Subcutaneous adipose tissue (tissue), 4 donors: Measurements from ENCODE around the gene ARID5B. TPM values are rescaled to one million over a fixed set of nuclear protein-coding genes. Genes with fewer than 3 reads are reported as not detected.

Source experiments
- total RNA-seq, 4 donors: library from RNA; depleted of rRNA; stranded (reverse); fragments of >200 nt; gene quantifications; one replicate each; pipeline ENCODE4 v1.1.0, GENCODE V29; 2016
- TF ChIP-seq, protein P1 (sequence below): fragments of 450-650 bp; IDR thresholded peaks from one replicate; pipeline ENCODE4 v1.5.1; 2016; ENCODE audit warnings: low read depth, mild to moderate bottlenecking, control low read depth, antibody characterized with exemption, moderate library complexity

The ARID5B gene
- total RNA-seq, 4 donors from 2014 or later: 61.4 to 193 (median 86.2) TPM

GRCh38 chr10:61964059-61964709, 62.7 kb downstream of the ARID5B start:
- TF ChIP-seq, protein P1, sequence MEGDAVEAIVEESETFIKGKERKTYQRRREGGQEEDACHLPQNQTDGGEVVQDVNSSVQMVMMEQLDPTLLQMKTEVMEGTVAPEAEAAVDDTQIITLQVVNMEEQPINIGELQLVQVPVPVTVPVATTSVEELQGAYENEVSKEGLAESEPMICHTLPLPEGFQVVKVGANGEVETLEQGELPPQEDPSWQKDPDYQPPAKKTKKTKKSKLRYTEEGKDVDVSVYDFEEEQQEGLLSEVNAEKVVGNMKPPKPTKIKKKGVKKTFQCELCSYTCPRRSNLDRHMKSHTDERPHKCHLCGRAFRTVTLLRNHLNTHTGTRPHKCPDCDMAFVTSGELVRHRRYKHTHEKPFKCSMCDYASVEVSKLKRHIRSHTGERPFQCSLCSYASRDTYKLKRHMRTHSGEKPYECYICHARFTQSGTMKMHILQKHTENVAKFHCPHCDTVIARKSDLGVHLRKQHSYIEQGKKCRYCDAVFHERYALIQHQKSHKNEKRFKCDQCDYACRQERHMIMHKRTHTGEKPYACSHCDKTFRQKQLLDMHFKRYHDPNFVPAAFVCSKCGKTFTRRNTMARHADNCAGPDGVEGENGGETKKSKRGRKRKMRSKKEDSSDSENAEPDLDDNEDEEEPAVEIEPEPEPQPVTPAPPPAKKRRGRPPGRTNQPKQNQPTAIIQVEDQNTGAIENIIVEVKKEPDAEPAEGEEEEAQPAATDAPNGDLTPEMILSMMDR: no peak

- TF ChIP-seq, protein P1: no peak
Observed at GRCh38 chr10:61964949-61965702, 63.6 kb downstream of the ARID5B start.

GRCh38 chr10:61965703-61966395, 64.3 kb downstream of the ARID5B start:
- TF ChIP-seq, protein P1: no peak

GRCh38 chr10:61967298-61967697, 65.8 kb downstream of the ARID5B start:
- TF ChIP-seq, protein P1: no peak

DNA sequence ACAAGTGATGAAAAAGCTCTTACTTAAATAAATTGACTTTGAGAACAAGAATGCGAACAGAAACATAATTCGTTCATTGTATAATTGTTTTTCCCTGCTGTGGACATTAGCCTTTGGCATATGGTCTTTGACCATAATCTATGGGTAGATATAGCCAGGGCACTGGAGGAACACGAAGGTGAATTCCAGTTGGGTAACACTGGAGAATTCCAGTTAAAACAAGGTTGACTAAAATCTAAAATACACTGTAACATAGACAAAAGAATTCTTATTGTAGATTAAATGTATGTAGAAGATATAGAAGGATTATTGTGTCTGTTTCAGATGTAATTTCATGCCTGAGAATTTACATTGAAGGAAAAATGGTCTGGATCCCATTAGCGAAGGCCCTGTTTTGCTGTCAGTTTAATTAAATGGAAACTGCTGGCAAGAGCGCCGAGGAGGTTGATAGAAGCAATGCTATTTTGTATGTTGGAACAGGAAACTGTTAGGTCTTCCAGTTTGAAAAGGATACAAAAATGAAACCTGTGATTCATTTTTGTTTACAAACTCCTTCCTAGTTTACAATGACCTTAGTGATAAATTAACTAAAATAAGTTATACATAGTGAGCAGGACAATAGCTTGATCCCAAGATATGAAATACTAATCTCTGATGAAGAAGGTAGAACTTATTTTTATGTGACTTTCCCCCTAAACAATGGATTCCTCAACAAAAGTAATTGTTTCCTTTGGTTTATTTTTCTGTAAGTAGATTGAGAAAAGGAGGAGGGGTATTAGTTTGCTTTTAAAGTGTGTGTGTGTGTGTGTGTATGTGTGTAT, 68.9 kb downstream of the ARID5B start:
- TF ChIP-seq, protein P1: no peak

DNA sequence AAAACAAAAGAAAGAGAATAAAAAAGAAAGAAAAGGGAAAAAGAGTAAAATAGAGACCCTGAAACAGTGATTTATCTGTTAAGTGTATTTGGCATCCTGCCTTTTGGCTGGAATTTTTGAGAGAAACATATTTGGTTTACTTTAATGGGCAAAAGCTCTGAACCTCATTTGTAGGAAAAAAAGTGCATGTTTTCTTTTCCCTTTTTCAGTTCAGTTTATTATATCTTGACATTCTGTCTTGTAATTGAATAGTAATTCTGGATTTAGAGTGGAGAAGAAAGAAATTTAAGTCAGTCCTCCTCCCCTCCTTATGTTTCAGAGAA, 69.5 kb downstream of the ARID5B start:
- TF ChIP-seq, protein P1: no peak
